ENCODE measurements around the gene SLC43A3.

SLC43A3 gene

DNA sequence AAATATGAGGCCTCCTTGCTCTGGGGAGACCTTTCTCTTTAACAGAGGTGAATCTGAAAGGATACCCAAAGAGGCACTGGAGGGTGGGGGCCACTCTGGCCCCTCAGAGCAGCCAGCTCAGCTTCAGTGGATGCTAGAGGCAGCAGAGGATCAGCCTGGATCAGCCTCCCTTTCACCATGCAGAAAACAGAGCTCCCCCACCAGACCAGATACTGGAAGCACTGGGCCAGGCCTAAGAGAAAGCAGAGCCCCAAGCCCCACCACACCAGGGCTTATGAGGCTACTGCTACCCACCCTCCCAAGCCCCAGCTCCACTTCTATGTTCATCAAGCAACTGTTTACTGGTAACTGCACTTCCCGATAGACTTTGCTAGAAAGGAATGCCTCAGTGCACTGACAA, 4.0 kb upstream of the SLC43A3 start:
- DNase-seq (ENCODE audit: extremely low read depth in 1 of 2, low read depth in 1 of 2), result no peak

DNA sequence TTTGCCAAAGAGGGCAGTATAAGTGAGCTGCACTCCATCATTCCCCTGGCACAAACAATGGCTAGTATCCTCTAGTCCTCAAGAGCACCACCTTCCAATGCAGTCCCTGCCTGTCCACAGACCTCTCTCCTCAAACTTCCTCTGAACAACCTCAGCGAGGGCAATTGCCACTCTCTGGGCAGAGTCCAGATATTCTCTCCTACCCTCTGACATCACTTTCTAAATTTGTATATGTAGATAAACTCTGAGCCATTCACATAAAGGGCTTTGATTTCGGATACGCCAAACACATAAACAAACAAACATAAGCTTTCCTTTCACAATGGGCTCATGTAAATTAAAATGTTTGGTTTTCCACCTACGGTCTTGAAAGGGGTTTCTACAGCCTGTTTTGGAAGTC, 3.0 kb upstream of the SLC43A3 start:
- DNase-seq (ENCODE audit: extremely low read depth in 1 of 2, low read depth in 1 of 2), result no peak

DNA sequence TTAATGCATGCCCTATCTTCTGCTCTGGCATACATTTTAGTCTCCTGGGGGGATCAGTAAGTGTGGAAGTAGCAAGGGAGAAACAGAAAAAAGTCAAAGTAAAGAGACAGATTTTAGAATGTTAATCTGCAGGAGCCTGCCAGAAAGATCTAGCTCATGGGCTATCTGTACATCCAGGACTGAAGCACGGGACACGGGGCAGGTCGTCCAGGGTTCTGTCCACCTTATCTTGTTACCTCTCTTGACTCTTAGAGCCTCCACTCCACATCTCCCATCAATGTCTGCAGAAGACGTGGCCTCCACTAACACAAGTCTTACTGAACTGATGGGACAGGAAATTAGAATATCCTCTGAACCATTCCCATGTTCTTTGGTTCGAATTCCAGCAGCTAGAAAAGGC, 1.7 kb upstream of the SLC43A3 start:
- no peak for DNase-seq (ENCODE audit: extremely low read depth in 1 of 2, low read depth in 1 of 2)

DNA sequence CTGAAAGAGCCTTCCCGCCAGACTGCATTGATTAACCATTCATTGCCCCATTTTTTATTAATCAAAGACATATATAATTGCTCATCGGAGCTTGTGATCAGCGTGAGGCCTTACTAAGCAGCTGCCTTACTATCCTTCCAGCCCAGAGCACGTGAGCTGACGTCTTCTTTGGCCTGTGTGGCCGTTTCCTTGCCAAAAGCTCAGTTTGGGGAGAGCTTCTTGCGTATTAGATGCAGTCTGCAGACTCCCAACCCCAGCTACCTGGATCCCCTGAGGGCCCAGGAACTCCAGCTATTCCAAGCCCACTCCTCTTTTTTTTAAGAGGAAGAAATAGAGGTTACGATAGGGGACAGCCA, 784 bp upstream of the SLC43A3 start:
- no peak for DNase-seq (ENCODE audit: extremely low read depth in 1 of 2, low read depth in 1 of 2)

DNA sequence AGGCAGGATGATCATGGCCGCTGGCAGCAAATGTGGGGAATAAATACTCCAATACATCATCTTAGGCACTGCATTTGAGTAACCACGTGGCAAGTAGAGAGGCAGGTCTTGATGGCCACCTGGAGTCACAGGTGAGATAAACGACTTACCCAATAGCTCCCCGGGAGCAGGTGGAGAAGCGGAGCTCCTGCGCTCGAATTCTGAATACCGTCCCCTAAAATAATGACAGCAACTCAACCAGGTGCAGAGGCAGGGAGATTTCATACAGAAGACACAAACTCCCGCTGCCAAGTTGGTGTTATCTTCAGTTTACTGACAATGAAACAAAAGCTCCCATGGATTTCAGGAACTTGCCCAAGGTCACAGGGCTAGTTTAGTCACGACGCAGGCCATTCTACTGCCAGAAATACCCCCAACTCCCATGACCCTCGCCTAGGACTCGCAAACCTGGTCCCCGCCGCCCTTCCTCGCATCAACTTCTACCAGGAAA, 437 bp downstream of the SLC43A3 start:
- no peak for DNase-seq (ENCODE audit: extremely low read depth in 1 of 2, low read depth in 1 of 2)

DNA sequence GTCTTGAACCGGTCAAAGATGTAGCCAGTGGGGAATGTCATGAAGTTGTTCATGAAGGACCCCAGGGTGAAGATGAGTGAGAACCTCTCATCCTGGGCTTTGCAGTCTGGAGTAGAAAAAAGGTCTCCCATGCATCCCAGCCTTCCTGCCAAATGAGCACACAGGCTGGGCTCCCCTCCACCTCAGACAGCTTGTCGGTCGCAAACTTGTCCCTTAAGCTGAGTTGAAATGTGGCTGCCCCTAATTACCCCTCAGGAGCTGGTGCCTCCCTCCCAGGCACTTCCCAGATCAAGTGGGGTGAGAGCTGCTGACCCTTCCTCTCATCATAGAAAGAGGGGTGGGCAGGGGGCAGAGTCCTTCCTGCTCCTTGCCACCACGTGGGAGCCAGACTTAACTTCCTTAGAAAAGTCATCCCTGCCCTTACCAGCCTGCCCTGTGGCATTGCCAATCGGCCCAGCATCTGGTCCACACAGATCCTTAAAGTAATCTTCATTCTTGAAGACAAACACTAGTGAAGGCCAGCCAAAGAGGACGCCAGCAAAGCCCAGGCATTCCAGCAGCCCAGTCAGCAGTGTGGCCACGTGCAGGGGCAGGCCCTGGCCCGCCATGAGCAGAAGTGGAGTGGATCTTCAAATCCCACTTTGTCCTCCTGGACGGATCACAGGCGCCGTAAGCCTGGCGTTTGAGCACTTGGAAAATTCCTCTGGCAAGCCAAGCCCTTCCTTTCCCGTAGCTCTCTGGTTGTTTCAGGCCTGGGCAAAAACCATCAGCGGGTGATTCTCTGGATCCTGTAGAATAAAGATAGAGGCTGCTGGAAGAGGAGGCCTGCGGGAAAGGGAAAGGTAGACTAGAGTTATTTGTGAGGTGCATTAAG, 1.1 kb downstream of the SLC43A3 start:
- no peak for DNase-seq (ENCODE audit: extremely low read depth in 1 of 2, low read depth in 1 of 2)

DNA sequence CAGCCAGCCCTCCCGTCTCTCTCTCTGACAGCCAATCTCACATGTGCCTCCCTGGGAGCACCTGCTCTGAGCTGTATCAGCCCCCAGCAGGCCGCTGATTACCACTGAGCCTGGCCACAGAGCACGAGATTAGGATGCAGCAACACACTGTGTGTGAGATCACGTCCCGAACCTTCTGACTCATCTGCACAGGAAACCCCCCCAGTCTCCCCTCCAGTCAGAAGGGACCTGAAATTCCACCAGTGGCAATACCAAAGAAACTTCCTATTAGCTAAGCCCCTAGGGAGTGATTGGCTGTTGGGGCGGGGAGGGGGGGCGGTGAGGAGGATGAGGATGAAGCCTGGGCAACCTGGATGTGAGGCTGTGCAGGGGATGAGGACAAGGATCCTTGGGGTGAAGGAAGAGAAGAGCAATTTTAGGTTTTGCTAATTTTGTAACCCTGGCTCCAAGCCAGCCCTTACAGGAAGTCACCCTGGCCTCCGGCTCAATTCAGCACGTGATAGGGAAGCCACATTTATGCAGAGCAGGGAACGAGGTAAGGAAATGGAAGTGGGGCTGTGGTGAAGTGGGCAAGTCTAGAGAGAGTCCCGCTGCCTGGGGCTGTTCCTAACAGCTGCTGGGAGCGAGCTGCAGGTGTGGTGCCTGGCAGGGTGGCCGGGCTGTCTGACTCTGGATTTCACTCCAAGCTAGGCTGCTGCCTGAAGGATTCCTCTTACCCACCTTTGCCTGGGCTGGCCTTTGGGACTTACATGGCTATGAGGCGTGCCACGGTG, 1.9 kb downstream of the SLC43A3 start:
- DNase-seq (ENCODE audit: extremely low read depth in 1 of 2, low read depth in 1 of 2), result peak; percentile 63 to 65

DNA sequence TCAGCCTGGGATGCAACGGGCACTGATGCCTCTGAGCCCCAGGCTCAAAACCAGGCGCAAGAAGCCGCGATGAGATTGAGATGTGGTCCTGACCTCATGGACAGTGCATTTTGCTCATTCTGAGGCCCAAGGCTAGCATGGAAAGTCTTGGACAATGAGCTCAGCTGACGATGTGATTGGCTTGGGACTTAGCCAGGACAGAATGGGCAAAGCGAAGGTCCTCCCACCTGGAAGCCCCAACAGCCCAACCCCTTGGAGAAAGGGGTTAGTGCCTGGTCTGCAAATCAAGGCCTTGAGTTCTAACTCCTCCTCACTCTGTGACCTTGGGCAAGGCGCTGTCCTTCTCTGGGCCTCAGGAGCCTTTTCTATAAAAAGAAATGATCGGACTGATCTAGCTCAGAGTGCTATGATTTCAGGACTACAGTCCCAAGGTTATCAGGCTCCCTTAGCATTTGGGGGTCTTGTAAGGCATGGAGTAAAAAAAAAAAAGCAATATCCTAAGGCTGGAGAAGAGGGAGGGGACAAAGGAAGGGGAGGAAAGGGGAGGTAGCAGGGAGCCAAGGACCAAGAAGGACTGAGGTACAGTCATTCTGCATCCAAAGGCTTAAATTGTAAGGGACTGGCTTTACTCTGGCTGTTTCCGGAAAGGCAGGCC, 2.7 kb downstream of the SLC43A3 start:
- DNase-seq (ENCODE audit: extremely low read depth in 1 of 2, low read depth in 1 of 2), result no peak

DNA sequence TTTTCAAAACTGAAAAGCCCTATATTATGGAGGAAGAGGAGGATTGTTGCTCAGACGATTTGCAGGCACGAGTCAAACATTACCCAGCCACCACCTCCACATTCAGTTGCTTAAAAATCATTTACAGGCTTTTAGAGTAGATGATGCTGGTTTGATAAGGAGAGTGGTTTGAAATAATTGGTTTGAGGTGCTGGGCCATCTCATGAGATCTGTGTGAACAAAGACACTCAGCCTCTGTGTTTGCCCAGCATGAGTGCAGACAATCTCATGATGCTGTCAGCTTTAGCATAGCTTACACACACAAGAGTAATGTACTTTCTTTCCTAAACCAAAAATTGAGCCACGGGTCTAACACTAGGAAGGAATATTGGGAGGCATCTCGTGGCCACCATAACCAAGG, 4.3 kb downstream of the SLC43A3 start:
- no peak for DNase-seq (ENCODE audit: extremely low read depth in 1 of 2, low read depth in 1 of 2)

DNA sequence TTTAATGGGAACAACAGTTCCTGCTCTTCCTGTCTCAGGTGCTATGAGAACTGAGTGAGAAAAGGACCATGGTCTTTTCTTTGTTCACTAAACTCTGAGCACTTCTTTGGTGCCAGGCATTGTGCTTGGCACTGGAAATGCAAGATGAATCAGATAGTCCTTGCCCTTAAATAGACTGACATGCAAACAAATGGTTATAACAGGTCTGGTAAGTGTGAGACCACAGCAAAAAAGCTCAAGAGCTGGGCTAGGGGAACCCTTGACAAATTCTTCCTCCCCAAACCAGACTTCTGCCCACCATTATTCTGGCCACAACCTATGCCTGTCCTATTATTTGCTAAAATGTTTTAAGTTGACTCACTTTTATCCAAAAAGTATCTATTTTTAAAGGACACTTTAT, 5.1 kb downstream of the SLC43A3 start:
- DNase-seq (ENCODE audit: extremely low read depth in 1 of 2, low read depth in 1 of 2), result no peak

DNA sequence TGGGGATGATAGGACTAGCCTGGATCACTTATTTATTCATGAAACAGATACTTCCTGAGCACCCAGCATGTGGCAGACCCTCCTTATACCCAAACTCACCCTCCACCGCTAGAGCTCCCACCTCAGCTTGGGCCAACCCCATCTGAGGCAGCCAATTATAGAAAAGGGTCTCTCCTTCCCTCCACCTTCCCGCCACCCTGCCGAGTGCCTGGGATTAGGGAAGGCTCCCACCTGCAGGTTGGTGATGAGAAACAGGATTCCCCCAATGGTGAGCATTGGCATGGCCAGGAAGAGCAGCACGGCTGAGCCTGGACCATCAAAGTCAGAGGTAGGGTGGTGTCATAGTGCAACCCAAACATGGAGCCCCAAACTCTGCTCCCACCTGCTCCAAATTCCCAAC, 5.9 kb downstream of the SLC43A3 start:
- no peak for DNase-seq (ENCODE audit: extremely low read depth in 1 of 2, low read depth in 1 of 2)

DNA sequence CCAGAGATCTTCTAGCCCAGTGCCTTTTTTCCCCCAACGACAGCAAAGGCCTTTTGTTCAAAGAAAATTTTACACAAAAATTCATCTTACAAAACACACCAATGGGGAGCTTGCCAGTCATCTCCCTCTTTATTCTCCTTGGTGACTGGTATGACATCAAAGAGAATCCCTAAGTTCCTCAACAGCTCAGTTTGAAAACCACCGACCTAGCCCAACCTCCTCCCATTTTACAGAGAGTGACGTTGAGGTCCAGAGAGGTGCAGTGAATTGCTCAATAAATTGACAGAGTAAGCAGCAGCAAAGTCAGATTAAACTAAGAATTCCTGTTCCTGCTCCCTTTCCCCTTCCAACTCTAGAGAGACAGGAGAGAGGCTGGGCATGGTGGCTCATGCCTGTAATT, 7.8 kb downstream of the SLC43A3 start:
- no peak for DNase-seq (ENCODE audit: extremely low read depth in 1 of 2, low read depth in 1 of 2)

DNA sequence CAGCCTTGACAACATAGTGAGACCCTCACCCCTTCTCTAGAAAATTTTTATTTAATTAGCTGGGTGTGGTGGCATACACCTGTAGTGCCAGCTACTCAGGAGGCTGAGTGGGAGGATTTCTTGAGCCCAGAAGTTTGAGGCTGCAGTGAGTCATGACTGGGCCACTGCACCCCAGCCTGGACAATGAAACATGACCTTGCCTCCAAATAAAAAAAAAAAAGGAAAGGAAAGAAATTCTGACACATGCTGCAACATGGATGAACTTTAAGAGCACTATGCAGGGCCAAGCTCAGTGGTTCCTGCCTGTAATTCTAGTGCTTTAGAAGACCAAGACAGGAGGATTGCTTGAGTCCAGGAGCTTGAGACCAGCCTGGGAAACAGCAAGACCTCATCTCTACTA, 8.8 kb downstream of the SLC43A3 start:
- no peak for DNase-seq (ENCODE audit: extremely low read depth in 1 of 2, low read depth in 1 of 2)

DNA sequence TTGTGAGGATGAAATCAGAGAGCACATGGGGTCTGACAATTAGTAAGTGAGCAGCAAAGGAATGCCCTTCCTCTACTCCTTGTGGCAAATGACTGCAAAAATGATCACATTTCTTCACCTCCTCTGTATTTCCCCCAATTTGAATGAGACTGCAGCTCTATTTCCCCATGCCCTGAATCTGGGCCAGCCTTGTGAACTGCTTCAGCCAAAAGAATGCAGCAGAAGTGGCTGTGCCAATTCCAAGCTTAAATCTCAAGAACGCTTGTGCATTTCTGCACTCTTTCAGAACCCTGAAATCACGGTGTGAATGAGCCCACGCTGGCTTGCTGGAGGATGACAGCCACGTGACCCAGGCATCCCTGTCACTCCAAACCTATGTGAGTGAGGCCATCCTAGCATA, 9.9 kb downstream of the SLC43A3 start:
- DNase-seq (ENCODE audit: extremely low read depth in 1 of 2, low read depth in 1 of 2), result no peak

DNA sequence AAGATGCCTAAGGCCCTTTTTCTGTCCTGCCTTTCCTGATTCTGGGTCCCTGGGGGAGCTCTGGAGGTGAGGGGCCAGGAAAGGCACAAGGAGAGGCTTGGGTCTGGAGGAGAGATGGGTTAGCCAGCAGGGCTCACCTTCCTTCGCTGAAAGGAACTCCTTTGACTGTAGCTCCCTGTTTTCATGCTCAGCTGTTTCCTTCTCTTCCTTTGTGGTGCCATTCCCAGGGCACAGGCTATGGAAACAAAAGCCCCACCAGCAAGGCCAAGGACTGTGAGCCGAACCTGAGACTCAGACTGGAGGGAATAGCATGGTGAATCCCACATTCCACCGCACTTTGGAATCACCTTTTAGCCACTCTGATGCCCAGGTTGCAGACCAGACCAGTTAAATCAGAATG, 10.5 kb downstream of the SLC43A3 start:
- no peak for DNase-seq (ENCODE audit: extremely low read depth in 1 of 2, low read depth in 1 of 2)

DNA sequence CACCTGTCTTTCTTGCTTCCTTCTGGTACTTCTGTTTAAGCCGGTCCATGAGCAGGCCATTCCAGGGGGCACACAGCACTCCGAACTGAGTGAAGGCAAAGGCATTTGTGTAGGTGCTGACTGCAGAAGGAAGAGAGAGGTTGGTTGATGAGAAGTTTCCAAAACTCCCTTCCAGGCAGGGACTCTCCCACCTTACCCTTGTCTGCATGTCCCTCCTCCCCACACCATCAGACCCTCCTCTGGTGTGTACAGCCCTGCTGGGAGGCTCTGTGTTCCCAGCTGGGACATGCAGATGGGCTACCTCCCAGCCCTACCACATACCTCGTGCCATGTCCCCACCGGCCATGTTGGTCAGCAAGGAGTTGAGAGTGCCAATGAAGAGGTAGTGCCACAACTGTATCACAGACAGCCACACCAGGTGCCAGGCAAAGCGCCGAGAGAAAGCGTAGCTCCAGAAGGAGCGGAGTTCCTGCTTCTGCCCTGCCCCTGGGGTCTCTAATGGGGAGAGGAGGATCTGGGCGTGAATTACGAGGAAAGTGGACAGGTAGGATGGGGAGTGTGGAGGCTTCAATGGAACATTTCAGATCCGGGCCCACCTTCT, 12.2 kb downstream of the SLC43A3 start:
- no peak for DNase-seq (ENCODE audit: extremely low read depth in 1 of 2, low read depth in 1 of 2)

DNA sequence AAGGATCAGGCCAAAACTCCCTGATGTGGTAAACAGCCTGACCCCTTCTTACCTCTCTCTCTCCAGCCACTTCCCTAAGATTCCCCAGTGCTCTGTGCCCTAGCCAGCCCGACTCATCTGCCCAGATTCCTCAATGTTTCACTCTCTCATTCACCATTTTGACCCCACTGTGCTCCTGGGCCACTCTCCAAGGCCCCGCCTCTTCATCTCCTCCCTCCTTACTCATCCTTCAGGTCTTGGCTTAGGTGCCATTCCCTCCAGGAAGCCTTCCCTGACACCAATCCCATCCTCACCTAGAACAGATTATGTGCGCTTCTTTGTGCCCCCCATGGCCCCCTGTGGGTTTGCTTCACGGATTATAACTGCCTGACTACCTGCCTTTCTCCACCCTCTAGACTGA, 13.2 kb downstream of the SLC43A3 start:
- DNase-seq (ENCODE audit: extremely low read depth in 1 of 2, low read depth in 1 of 2), result no peak

DNA sequence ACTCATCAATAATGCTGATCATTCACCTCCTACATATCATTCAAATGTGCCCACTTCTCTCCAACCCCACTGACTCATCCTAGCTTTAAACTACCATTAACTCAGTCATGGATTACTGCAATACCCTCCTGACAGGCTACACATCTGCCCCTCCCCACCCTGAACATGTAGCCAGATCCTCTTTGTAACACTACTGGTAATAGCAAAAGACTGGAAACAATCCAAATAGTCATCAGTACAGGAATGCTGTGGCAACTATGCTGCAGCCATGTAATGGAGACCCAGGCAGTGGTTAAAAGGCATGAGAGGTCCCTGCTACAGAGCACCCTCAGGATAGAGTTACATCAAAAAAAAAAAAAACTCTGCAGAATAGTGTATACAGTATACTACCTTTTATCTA, 16.6 kb downstream of the SLC43A3 start:
- DNase-seq (ENCODE audit: extremely low read depth in 1 of 2, low read depth in 1 of 2), result no peak

DNA sequence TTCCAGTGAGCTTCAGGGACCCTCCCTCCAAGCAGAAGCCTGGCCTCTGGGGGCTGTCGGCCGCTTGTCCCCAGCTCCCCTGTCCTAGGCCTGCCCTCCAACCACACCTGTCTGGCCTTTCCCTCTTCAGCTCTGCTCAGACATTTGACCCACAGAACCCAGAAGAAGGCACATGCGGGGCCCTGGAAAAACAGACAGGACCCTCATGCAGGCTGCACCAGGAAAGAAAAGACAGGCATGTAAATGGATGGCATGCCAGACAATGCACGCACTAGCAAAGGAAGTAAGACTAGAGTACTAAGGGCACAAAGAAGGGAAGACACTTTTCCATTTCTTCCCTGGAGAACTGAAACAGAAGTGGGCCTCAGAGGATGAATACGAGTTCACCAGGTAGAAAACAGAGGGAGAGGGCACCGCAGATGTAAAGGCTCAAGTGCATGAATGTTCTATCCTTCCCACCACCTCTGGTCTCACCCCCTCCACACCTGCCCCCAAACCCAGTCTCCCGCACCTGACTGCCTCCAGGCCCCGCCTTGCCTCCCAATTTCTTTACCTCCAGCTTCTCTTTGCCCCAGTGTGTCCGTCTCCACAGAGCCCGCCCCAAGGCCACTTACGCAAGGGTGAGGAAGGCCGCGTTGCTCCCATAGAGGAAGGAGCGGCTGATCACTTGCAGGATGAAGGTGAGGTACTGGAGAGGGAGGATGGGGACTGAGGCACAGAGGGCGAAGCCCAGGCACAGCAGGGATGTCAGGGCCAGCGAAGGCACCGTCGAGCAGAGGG, 17.4 kb downstream of the SLC43A3 start:
- no peak for DNase-seq (ENCODE audit: extremely low read depth in 1 of 2, low read depth in 1 of 2)

DNA sequence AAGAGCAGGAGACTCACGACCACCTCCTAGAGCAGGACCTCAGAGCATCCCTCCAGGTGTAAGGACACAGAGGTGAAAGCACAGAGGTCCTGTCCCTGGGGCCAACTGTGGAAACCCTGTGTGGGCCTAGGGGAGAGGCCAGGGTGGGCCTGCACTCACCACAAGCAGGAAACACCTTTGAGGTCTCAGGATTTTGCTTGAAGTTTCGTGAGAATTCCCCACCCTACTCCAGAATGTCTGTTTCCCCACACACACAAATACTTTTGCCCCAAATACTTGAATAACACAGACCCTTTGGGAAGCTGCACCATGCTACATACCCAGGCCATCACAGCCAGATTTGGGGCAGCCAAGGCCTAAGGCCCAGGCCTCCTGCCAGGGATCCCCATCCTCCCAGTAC, 18.1 kb downstream of the SLC43A3 start:
- no peak for DNase-seq (ENCODE audit: extremely low read depth in 1 of 2, low read depth in 1 of 2)
